IgD-negative memory B cell (primary cell): ENCODE measurements around the gene GLB1L2. TPM values are rescaled to one million over a fixed set of nuclear protein-coding genes. Genes with fewer than 3 reads are reported as not detected.

ENCODE experiments used
- H3K27ac Mint-ChIP-seq, 3 donors: one replicate each; pipeline ENCODE4 v1.8.0; 2020 to 2022; ENCODE audit warnings: mild to moderate bottlenecking in 3 of 3, mixed read lengths in 3 of 3, moderate library complexity in 1 of 3
- H3K27me3 Mint-ChIP-seq: one replicate; pipeline ENCODE4 v1.8.0; 2021; ENCODE audit warnings: mixed read lengths
- H3K36me3 Mint-ChIP-seq: one replicate; pipeline ENCODE4 v1.8.0; 2020; ENCODE audit warnings: mild to moderate bottlenecking, mixed read lengths
- H3K4me1 Mint-ChIP-seq, 3 donors: one replicate each; pipeline ENCODE4 v1.8.0; 2020 to 2022; ENCODE audit warnings: mixed read lengths in 3 of 3, mild to moderate bottlenecking in 1 of 3
- H3K4me3 Mint-ChIP-seq, 4 donors: one replicate each; pipeline ENCODE4 v1.8.0; 2020 to 2022; ENCODE audit warnings: mild to moderate bottlenecking in 4 of 4, mixed read lengths in 4 of 4, moderate library complexity in 3 of 4
- H3K9me3 Mint-ChIP-seq, 3 donors: one replicate each; pipeline ENCODE4 v1.8.0; 2020 to 2021; ENCODE audit warnings: mixed read lengths in 3 of 3, mild to moderate bottlenecking in 1 of 3
- polyA plus RNA-seq: library from polyadenylated mRNA; unstranded; fragments of 300-500 nt; fragmentation: Illumina TruSeq; gene quantifications from one replicate; pipeline ENCODE4 v1.2.3, GENCODE V29; 2021

Gene GLB1L2
- polyA plus RNA-seq, 1 donor from 2014 or later = 0.63 TPM

DNA sequence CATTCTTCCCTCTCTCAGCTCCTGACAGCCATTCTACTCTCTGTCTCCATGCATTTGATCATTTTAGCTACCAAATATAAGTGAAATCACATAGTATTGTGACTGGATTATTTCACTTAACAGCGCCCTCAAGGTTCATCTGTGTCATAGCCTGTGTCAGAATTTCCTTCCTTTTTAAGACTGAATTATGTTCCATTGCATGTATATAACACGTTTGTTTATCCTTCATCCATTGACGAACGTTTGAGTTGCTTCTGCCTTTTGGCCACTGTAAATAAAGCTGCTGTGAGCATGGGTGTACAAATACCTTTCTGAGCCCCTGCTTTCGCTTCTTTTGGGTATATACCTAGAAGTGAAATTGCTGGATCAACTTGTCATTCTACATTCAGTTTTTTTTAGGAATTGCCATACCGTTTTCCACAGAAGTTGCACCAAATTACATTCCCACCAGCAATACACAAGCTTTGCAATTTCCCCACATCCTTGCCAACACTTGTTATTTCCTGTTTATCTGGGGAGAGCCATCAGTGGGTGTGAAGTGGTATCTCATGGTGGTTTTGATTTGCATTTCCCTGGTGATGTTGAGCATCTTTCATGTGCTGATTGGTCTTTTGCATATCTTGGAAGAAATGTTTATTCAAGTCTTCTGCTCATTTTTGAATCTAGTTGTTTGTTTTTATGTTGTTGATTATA is 17.5 kb downstream of the GLB1L2 start:
- Mint-ChIP-seq H3K27me3 (peaks cover 8% of the 10 kb centered on the region), H3K27ac (no peak overlapping the region), H3K9me3 (peaks cover 4 to 7% (median 7%) of the 10 kb centered on the region in 3 donors), H3K4me3 (no peak overlapping the region), H3K36me3 (peaks cover 3% of the 10 kb centered on the region), H3K4me1 (peaks cover 0 to 16% (median 11%) of the 10 kb centered on the region in 3 donors)

DNA sequence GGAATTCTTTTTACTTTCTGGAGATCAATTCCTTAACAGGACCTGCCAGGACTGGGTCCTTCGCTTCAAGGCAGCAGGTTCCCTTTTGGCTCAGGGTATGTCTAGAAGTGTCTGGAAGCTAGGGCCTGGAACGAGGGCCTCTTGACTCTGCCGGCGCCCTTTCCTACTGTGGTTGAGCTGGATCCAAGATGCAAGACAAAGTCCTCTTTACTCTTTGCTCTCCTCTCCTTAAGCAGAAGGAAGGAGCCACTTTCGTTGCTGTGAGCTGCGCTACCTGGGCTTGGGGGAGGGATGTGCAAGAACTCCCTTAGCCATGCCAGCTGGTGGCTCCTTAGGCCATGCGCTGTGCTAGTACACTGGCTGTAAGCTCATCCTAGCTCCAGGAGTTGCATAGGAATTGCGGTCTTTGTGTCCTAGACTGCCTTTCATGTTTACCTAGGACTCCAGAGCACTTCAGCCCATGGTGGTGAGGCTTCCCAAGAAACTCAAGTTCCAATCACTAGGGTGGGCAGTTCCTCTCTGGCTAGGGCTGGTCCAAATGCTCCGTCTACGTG is 18.1 kb downstream of the GLB1L2 start:
- Mint-ChIP-seq H3K4me1 (peaks cover 3 to 16% (median 11%) of the 10 kb centered on the region in 3 donors), H3K36me3 (peaks cover 3% of the 10 kb centered on the region), H3K27ac (no peak overlapping the region), H3K4me3 (no peak overlapping the region), H3K9me3 (peaks cover 4 to 7% (median 7%) of the 10 kb centered on the region in 3 donors), H3K27me3 (peaks cover 8% of the 10 kb centered on the region)

DNA sequence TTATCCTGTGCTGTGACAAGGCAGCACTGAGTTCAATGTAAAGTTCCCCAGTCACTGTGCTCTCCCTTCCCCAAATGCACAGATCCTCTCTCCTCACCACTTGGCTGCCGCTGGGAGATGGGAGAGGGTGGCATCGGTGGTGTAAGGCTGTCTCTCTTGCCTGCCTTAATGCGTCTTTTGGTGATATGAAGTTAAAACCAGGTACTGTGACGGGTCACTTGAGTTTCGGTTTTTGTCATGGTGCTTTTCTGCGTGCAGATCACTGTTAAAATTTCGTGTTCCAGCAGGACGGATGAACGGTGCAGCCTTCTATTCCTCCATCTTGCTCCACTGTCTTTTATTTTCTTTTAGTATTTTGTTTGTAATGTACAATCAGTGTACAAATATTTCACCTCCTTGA is 18.6 kb downstream of the GLB1L2 start:
- H3K27ac Mint-ChIP-seq = no peak overlapping the region
- H3K36me3 Mint-ChIP-seq = peaks cover 3% of the 10 kb centered on the region
- peaks cover 4 to 7% (median 7%) of the 10 kb centered on the region in 3 donors for H3K9me3 Mint-ChIP-seq
- peaks cover 5 to 16% (median 11%) of the 10 kb centered on the region in 3 donors for H3K4me1 Mint-ChIP-seq
- peaks cover 8% of the 10 kb centered on the region for H3K27me3 Mint-ChIP-seq
- H3K4me3 Mint-ChIP-seq = no peak overlapping the region

DNA sequence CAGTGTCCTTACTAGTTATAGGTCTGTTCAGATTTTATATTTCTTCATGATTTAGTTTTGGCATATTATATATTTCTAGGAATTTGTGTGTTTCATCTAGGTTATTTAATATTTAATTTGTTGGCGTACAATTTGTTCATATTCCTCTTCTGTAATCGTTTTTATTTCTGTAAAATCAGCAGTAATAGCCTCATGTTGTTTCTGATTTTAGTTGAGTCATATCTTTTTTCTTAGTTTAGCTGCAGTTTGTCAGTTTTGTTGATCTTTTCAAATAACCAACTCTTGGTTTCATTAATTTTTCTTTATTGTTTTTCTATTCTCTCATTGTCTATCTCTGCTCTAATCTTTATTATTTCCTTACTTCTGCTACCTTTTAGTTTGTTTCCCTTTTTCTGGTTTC is 20.3 kb downstream of the GLB1L2 start:
- H3K4me3 Mint-ChIP-seq = no peak overlapping the region
- H3K27me3 Mint-ChIP-seq = peaks cover 11% of the 10 kb centered on the region
- H3K9me3 Mint-ChIP-seq = peaks cover 4 to 7% (median 7%) of the 10 kb centered on the region in 3 donors
- peaks cover 5 to 16% (median 11%) of the 10 kb centered on the region in 3 donors for H3K4me1 Mint-ChIP-seq
- peaks cover 3% of the 10 kb centered on the region for H3K36me3 Mint-ChIP-seq
- H3K27ac Mint-ChIP-seq = no peak overlapping the region

DNA sequence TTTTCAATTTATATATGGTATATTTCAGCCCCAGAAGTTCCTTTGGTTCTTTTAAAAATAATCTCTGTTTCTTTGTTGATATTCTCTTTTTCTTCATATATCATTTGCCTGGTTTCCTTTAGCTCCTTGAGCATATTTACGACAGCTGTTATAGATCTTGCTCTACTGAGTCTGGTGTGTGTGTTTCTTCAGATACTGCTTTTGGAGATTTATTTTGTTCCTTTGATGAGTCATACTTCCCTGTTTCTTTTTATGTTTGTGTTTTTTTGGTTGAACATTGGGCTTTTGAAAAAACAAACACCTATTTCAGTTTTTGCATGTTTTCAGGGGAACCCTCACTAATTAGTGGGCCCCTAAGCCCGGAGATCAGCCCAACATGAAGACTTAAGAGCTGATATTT is 23.3 kb downstream of the GLB1L2 start:
- Mint-ChIP-seq H3K36me3 (peaks cover 3% of the 10 kb centered on the region), H3K4me3 (no peak overlapping the region), H3K27me3 (peaks cover 20% of the 10 kb centered on the region), H3K27ac (no peak overlapping the region), H3K4me1 (peaks cover 5 to 7% (median 6%) of the 10 kb centered on the region in 3 donors), H3K9me3 (peaks cover 3 to 7% (median 5%) of the 10 kb centered on the region in 3 donors)

DNA sequence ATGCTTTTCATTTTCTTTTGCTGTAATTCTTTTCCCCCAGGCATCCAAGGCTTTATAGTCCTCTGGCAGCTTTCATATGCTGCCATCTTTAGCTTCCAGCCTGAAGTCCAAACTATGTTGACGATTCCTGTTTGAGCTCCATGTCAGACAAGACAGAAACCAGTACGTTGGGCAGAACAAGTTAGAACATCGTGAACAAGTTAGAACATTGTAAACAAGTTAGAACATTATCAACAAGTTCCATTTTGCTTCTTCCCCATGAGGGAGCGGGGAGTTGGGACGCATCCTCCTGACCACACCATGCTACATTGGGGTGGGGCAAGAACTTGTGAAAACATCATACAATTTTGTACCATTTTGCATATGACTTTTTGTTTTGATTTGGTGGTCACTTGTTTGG is 23.9 kb downstream of the GLB1L2 start:
- H3K4me1 Mint-ChIP-seq = peaks cover 3 to 5% (median 5%) of the 10 kb centered on the region in 3 donors
- peaks cover 2% of the 10 kb centered on the region for H3K36me3 Mint-ChIP-seq
- H3K27me3 Mint-ChIP-seq = peaks cover 21% of the 10 kb centered on the region
- H3K9me3 Mint-ChIP-seq = peaks cover 2 to 7% (median 3%) of the 10 kb centered on the region in 3 donors
- H3K4me3 Mint-ChIP-seq = no peak overlapping the region
- peak overlapping the region in 1 of 3 donors; percentile 8 for H3K27ac Mint-ChIP-seq

DNA sequence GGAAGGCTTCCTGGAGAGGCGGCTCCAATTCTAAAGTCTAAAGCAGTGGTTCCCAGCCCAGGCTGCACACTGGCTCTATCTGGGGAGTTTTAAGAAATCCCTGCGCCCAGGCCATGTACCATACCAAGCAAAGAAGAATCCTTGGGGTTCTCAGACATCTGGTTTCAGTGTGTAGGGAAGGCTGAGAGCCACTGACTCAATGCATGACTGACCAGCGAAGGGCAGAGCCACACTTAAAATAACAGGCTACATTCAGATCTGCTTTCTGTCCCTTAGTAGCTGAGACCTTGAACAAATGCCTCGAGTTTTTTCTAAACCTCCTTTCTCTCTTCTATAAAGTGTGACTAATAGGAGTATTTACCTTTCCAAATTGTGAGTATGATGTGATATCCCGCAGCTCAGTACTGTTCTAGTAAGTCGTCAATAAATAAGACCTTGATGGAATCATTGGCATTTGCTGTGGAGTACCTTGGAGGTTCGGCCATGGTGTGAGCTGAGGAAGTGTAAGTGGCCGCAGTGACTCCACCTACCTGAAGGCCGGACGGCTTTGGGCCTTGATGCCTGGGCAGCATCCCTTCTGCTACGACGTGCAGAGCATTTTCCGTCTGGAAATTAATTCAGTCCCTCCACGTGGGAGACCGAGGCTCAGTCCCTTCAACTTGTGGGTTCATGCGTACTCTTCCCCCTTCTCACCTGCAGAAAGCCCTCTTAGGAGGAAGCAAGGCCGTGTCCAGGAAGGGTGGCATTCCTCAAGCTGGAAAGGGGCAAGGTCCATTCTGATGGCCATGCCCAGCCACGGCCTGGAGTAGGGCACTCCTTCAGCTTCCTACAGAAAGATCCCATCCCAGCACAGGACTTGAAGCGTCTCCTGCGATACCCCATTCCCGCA is 25.1 kb downstream of the GLB1L2 start:
- Mint-ChIP-seq H3K9me3 (peaks cover 2 to 7% (median 3%) of the 10 kb centered on the region in 3 donors), H3K4me3 (peak overlapping the region in 2 of 4 donors; percentile 54 to 66), H3K27ac (no peak overlapping the region), H3K36me3 (peaks cover 2% of the 10 kb centered on the region), H3K4me1 (peaks cover 1 to 6% (median 5%) of the 10 kb centered on the region in 3 donors), H3K27me3 (peaks cover 22% of the 10 kb centered on the region)

- Mint-ChIP-seq H3K9me3 (peaks cover 2 to 7% (median 3%) of the 10 kb centered on the region in 3 donors), H3K36me3 (no peaks in the 10 kb centered on the region), H3K4me1 (peaks cover 3 to 6% (median 5%) of the 10 kb centered on the region in 3 donors), H3K27me3 (peaks cover 22% of the 10 kb centered on the region), H3K27ac (no peak overlapping the region), H3K4me3 (peak overlapping the region in 1 of 4 donors; percentile 54)
Measured at GRCh38 chr11:134357545-134357839, 25.7 kb downstream of the GLB1L2 start.

DNA sequence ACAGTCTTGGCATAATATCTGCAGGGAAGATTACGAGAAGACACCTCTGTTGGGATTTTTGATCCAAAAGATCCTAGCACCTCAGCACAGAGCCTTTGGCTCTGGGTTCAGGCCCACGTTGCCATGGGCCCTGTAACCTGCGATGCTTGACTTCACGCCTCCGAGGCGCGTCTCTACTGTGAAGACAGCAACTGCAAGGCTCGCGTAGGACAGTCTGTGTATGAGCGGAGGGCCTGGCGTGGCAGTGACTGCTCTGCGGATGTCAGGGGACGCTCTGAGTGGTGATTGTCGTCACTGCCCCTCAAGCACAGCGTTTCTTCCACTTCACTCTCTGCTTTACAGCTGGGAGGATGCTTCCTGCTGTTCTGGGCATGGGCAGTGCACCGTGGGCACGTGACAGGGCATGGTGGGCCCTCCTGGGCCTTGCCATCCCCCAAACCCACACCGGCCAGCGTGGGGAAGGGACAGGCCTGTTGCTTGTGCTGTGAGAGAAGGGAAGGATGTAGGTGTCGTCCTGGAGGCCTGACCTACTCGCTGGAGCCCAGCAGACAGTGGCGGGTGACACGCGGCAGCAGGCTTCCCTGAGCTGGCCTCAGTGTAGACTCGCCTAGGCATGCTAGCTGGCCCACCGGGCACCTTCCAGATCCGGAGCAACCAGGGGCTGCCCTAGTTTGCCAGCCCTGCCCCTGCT is 26.5 kb downstream of the GLB1L2 start:
- peaks cover 3 to 6% (median 5%) of the 10 kb centered on the region in 3 donors for H3K4me1 Mint-ChIP-seq
- no peak overlapping the region for H3K4me3 Mint-ChIP-seq
- H3K9me3 Mint-ChIP-seq = peaks cover under 1 to 7% (median 2%) of the 10 kb centered on the region in 3 donors
- peaks cover 22% of the 10 kb centered on the region for H3K27me3 Mint-ChIP-seq
- H3K36me3 Mint-ChIP-seq = no peaks in the 10 kb centered on the region
- no peak overlapping the region for H3K27ac Mint-ChIP-seq

DNA sequence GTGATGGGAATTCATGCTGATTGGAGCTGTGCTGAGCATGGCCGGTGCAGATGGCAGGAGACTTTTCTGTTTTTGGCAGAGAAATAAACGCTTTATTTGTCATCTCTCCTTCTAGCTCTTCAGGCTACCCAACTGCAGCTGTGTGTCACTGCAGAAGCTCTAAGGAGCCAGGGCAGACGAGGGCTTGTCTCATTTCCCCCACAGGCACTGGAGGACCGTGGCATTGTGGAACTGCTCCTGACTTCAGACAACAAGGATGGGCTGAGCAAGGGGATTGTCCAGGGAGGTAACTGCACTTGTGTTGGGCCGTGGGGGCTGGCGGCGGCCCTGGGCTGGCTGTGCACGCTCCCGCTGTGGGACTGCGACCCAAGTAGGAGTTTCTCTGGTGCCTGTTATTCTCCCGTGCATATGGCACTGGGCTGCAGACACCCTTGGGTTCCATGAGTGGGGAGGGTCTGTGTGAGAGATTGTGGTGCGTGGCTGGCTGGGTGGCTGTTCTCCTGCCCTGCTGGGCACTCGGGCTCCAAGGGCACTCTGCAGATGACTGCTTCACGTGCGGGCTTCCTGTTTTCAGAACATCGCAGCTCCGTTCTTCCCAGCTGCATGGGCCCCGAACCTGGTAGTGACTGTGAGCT is 27.2 kb downstream of the GLB1L2 start:
- Mint-ChIP-seq H3K27ac (no peak overlapping the region), H3K4me3 (no peak overlapping the region), H3K9me3 (peaks cover 0 to under 1% (median 0%) of the 10 kb centered on the region in 3 donors), H3K36me3 (no peaks in the 10 kb centered on the region), H3K4me1 (peaks cover 3 to 6% (median 5%) of the 10 kb centered on the region in 3 donors), H3K27me3 (peaks cover 19% of the 10 kb centered on the region)

- Mint-ChIP-seq H3K27me3 (peaks cover 19% of the 10 kb centered on the region), H3K9me3 (no peaks in the 10 kb centered on the region), H3K27ac (no peak overlapping the region), H3K4me3 (no peak overlapping the region), H3K36me3 (no peaks in the 10 kb centered on the region), H3K4me1 (peaks cover 3 to 6% (median 5%) of the 10 kb centered on the region in 3 donors)
Measured at GRCh38 chr11:134359646-134360045, 27.9 kb downstream of the GLB1L2 start.

- H3K4me3 Mint-ChIP-seq = no peak overlapping the region
- H3K27ac Mint-ChIP-seq = no peak overlapping the region
- peaks cover 19% of the 10 kb centered on the region for H3K27me3 Mint-ChIP-seq
- H3K9me3 Mint-ChIP-seq = no peaks in the 10 kb centered on the region
- peaks cover 0 to 6% (median 3%) of the 10 kb centered on the region in 3 donors for H3K4me1 Mint-ChIP-seq
- no peaks in the 10 kb centered on the region for H3K36me3 Mint-ChIP-seq
Measured at GRCh38 chr11:134360050-134360835, 28.5 kb downstream of the GLB1L2 start.

GRCh38 chr11:134361661-134362060 is 29.9 kb downstream of the GLB1L2 start:
- H3K4me3 Mint-ChIP-seq = no peak overlapping the region

More at GRCh38 chr11:134361661-134362060, 29.9 kb downstream of the GLB1L2 start:
- no peaks in the 10 kb centered on the region for H3K36me3 Mint-ChIP-seq
- H3K27ac Mint-ChIP-seq = no peak overlapping the region
- peaks cover 0 to 6% (median 3%) of the 10 kb centered on the region in 3 donors for H3K4me1 Mint-ChIP-seq
- H3K27me3 Mint-ChIP-seq = peaks cover 18% of the 10 kb centered on the region
- H3K9me3 Mint-ChIP-seq = no peaks in the 10 kb centered on the region
